Measurements from ENCODE around the gene CDK6.

DNA sequence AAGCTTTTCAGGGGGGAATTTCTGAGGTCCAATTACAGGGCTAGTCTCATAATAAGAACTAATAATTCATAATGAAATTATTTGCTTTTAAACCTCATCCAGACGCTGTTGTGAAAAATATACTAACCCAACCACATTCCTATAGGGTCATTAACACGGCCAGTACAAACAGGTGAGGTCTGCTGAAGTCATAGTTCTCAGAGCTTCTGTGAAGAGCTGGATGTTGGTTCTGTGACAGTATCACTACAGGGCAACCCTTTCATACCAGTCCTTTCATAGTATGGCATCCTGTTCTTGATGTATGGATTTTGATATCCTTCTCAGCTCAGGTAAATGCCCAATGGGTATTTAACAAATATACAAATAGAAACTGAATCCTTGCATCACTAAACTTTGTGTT, 183.8 kb downstream of the CDK6 start:
- TF ChIP-seq EZH2 (IDR thresholded peaks at IDR 0.05; ENCODE audit: insufficient read depth, poor library complexity, severe bottlenecking) (no peak), EZH2phosphoT487 (IDR thresholded peaks at IDR 0.05; ENCODE audit: insufficient read depth, low read depth) (no peak)

All from GM23248 (cell line).